B cell (primary cell): ENCODE results near the gene COL4A6. TPM values are rescaled to one million over a fixed set of nuclear protein-coding genes. Genes with fewer than 3 reads are reported as not detected.

Source experiments
- ATAC-seq: fragments of 200-7000 bp; cut with Tn5 transposase; one replicate; pipeline ENCODE4 v1.10.0; 2021; ENCODE audit warnings: low read depth, mild to moderate bottlenecking, moderate number of reproducible peaks, moderate library complexity
- CTCF ChIA-PET: fragments of 350-600 bp; sonication (Branson Sonifier 250); formaldehyde crosslinking; loops from one replicate; lab custom pipeline; 2021; ENCODE audit warnings: antibody characterized with exemption, inconsistent platforms; lab: Charles Lee
- POLR2A ChIA-PET: fragments of 350-600 bp; sonication (Branson Sonifier 250); formaldehyde crosslinking; loops from one replicate; lab custom pipeline; 2021; ENCODE audit warnings: antibody characterized with exemption; lab: Charles Lee
- DNase-seq: peaks from one replicate; pipeline ENCODE4 v3.0.0; 2013
- H2AFZ ChIP-seq: 2 replicates; pipeline ENCODE4 v1.6.1; 2012; ENCODE audit warnings: mild to moderate bottlenecking, low read depth, low read length; ENCODE audit not compliant: insufficient read depth, poor library complexity, severe bottlenecking
- H3K27ac ChIP-seq, 2 donors: 1 replicate in 1 of 2; 2 replicates in 1 of 2; pipeline ENCODE4 v1.5.1; 2012 to 2013; ENCODE audit warnings: low read length in 2 of 2, mild to moderate bottlenecking in 2 of 2, moderate library complexity in 1 of 2
- H3K27me3 ChIP-seq, 4 experiments: fragments of 200-600 bp in 1 of 4; sonication (generic) in 1 of 4; replicated peaks in 1 of 4; 1 replicate in 2 of 4; 2 replicates in 2 of 4; pipeline versions ENCODE4 v1.6.1 to v1.7.0; 2013 to 2016; ENCODE audit warnings: low read length in 3 of 4, mild to moderate bottlenecking in 2 of 4, mixed read lengths in 1 of 4, moderate library complexity in 1 of 4; ENCODE audit not compliant: insufficient read depth in 4 of 4, control insufficient read depth in 3 of 4; ENCODE audit errors: control extremely low read depth in 1 of 4
- H3K36me3 ChIP-seq, 2 experiments: replicated peaks in 1 of 2; 1 replicate in 1 of 2; 2 replicates in 1 of 2; pipeline versions ENCODE4 v1.6.1 to v1.7.1; 2013; ENCODE audit warnings: low read length in 1 of 2; ENCODE audit not compliant: insufficient read depth in 2 of 2, control insufficient read depth in 1 of 2; ENCODE audit errors: control extremely low read depth in 1 of 2, extremely low read depth in 1 of 2
- H3K4me1 ChIP-seq, 2 donors: fragments of 200-600 bp in 1 of 2; sonication (generic) in 1 of 2; 1 replicate in 1 of 2; 2 replicates in 1 of 2; pipeline versions ENCODE4 v1.5.1 to v1.6.1; 2013 to 2017; ENCODE audit warnings: low read length in 2 of 2; ENCODE audit not compliant: control insufficient read depth in 2 of 2, insufficient read depth in 2 of 2
- H3K4me2 ChIP-seq: replicated peaks from 2 replicates; pipeline ENCODE3; 2012; ENCODE audit warnings: mild to moderate bottlenecking, low read depth, low read length; ENCODE audit not compliant: poor library complexity, severe bottlenecking
- H3K4me3 ChIP-seq, 5 experiments: fragments of 200-600 bp in 1 of 5; sonication (generic) in 1 of 5; 1 replicate in 3 of 5; 2 replicates in 2 of 5; pipeline versions ENCODE4 v1.5.1 to v1.7.0; 2011 to 2016; ENCODE audit warnings: low read length in 4 of 5, mild to moderate bottlenecking in 4 of 5, low read depth in 2 of 5, control low read depth in 1 of 5, moderate library complexity in 1 of 5; ENCODE audit not compliant: insufficient read depth in 1 of 5; ENCODE audit errors: control extremely low read depth in 1 of 5, extremely low read depth in 1 of 5
- H3K79me2 ChIP-seq: fragments of 200-600 bp; sonication (generic); one replicate; pipeline ENCODE4 v1.6.0; 2016; ENCODE audit warnings: low read length; ENCODE audit not compliant: control insufficient read depth, insufficient read depth
- H3K9ac ChIP-seq: fragments of 200-600 bp; sonication (generic); 2 replicates; pipeline ENCODE4 v1.6.1; 2017; ENCODE audit warnings: mild to moderate bottlenecking, low read length, moderate library complexity
- H3K9me3 ChIP-seq, 3 donors: one replicate each; pipeline versions ENCODE4 v1.6.1 to v1.7.1; 2013; ENCODE audit warnings: low read length in 2 of 3; ENCODE audit not compliant: control insufficient read depth in 2 of 3, insufficient read depth in 1 of 3; ENCODE audit errors: control extremely low read depth in 1 of 3
- H4K20me1 ChIP-seq: 2 replicates; pipeline ENCODE4 v1.6.0; 2012; ENCODE audit warnings: mild to moderate bottlenecking, low read length; ENCODE audit not compliant: insufficient read depth, control insufficient read depth, poor library complexity, severe bottlenecking
- H3K27ac Mint-ChIP-seq: one replicate; pipeline ENCODE4 v1.8.0; 2021; ENCODE audit warnings: mixed read lengths
- H3K27me3 Mint-ChIP-seq: one replicate; pipeline ENCODE4 v1.8.0; 2021; ENCODE audit warnings: mixed read lengths
- H3K4me1 Mint-ChIP-seq: one replicate; pipeline ENCODE4 v1.8.0; 2021; ENCODE audit warnings: mixed read lengths
- H3K4me3 Mint-ChIP-seq: one replicate; pipeline ENCODE4 v1.8.0; 2021; ENCODE audit warnings: mixed read lengths
- H3K9me3 Mint-ChIP-seq: one replicate; pipeline ENCODE4 v1.8.0; 2022; ENCODE audit warnings: mixed read lengths; ENCODE audit not compliant: insufficient read depth
- CTCF ChIP-seq: fragments of 200-600 bp; IDR thresholded peaks from one replicate; pipeline ENCODE4 v1.8.0; 2022; ENCODE audit warnings: antibody characterized with exemption, mild to moderate bottlenecking
- EZH2 ChIP-seq: IDR thresholded peaks from 2 replicates; pipeline ENCODE4 v1.6.1; 2012; ENCODE audit warnings: borderline replicate concordance, low read depth, mild to moderate bottlenecking, moderate library complexity, low read length; ENCODE audit not compliant: insufficient read depth, poor library complexity, severe bottlenecking
- WGBS: methylation state at CpG from one replicate; pipeline ENCODE4 v1.1.5; 2013; ENCODE audit warnings: missing lambda C conversion rate; ENCODE audit not compliant: insufficient coverage; 5-methylcytosine and 5-hydroxymethylcytosine counted together
- intact Hi-C: fragments of 100-400 bp; cut with micrococcal nuclease; formaldehyde crosslinking; loops from one replicate; pipeline ENCODE4 v1.10.0; 2022
- polyA plus RNA-seq: library from polyadenylated mRNA; depleted of rRNA; stranded (reverse); fragments of >200 nt; gene quantifications from 2 replicates; pipeline ENCODE4 v1.2.3, GENCODE V29; 2012
- total RNA-seq, 2 donors: library from RNA; stranded (reverse); fragments of 120-200 nt in 1 of 2; gene quantifications; 1 replicate in 1 of 2; 2 replicates in 1 of 2; pipeline versions ENCODE4 v1.2.3 to v1.2.4, GENCODE V29; 2013 to 2022

Gene COL4A6
- total and polyA plus RNA-seq, 2 donors (not counting 1 experiment from before 2014, with no cell fraction given) = not detected

- CTCF ChIA-PET = no interaction called here
- peaks cover 6% of the 10 kb centered on the region for H3K27me3 Mint-ChIP-seq
Observed at GRCh38 chrX:108270280-108270679, 167.9 kb downstream of the COL4A6 start.

More at GRCh38 chrX:108270280-108270679, 167.9 kb downstream of the COL4A6 start:
- Mint-ChIP-seq H3K27ac (no peak overlapping the region), H3K9me3 (no peaks in the 10 kb centered on the region), H3K4me3 (no peak overlapping the region), H3K4me1 (no peaks in the 10 kb centered on the region)
- H3K4me2 ChIP-seq = no peak overlapping the region
- WGBS = no CpG with 5 or more reads among the region's 1 CpG
- no peak overlapping the region for H3K27ac ChIP-seq
- peaks cover 0 to 4% (median 0%) of the 10 kb centered on the region in 4 experiments for H3K27me3 ChIP-seq
- H3K9me3 ChIP-seq = no peaks in the 10 kb centered on the region
- no peak for DNase-seq
- no peaks in the 10 kb centered on the region for H3K4me1 ChIP-seq
- no peak overlapping the region for H3K9ac ChIP-seq
- H3K79me2 ChIP-seq = no peaks in the 10 kb centered on the region
- TF ChIP-seq EZH2 = no peak
- no peak for TF ChIP-seq CTCF
- H3K4me3 ChIP-seq = no peak overlapping the region
- H2AFZ ChIP-seq = no peak overlapping the region
- POLR2A ChIA-PET = no interaction called here
- H4K20me1 ChIP-seq = no peaks in the 10 kb centered on the region
- intact Hi-C loops = no loop called here
- ATAC-seq = no peak
- H3K36me3 ChIP-seq = no peaks in the 10 kb centered on the region
